ENCODE measurements around the gene SAMD5.

DNA sequence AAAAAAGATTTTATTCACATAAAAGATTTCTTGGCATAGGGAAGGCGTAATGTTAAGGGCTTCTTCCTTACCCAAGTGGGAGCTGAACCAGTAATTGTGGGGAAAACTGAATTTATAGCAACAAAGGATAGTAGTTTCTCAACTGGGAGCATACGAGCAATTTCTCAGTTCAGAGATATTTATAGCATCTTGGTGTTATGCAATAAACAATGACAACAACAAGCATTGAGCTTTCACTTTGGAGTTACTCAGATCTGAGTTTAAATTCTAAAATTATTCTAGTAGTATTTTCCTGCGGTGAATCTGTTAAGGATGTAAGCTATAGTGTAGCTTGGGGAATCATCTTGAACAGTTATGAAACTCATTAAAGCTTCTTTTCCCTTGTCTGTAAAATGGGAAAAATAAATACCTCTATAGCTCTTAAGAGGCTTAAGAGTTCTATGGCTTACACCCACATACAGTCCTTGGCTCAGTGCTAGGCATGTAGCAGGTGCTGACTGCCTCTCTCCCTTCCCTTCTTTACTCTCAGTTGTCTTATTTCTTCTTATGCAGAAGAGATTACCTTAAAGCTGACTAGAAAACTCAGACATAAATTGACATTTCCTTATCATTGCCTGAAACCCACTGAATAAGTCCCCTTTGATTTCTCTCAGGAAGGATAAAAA lies 58.8 kb downstream of the SAMD5 start:
- TF ChIP-seq EP300 (IDR thresholded peaks at IDR 0.05): no peak
- TF ChIP-seq POLR2A (IDR thresholded peaks at IDR 0.05): no peak
- TF ChIP-seq, protein P1, sequence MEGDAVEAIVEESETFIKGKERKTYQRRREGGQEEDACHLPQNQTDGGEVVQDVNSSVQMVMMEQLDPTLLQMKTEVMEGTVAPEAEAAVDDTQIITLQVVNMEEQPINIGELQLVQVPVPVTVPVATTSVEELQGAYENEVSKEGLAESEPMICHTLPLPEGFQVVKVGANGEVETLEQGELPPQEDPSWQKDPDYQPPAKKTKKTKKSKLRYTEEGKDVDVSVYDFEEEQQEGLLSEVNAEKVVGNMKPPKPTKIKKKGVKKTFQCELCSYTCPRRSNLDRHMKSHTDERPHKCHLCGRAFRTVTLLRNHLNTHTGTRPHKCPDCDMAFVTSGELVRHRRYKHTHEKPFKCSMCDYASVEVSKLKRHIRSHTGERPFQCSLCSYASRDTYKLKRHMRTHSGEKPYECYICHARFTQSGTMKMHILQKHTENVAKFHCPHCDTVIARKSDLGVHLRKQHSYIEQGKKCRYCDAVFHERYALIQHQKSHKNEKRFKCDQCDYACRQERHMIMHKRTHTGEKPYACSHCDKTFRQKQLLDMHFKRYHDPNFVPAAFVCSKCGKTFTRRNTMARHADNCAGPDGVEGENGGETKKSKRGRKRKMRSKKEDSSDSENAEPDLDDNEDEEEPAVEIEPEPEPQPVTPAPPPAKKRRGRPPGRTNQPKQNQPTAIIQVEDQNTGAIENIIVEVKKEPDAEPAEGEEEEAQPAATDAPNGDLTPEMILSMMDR (IDR thresholded peaks at IDR 0.05): no peak

Data from suprapubic skin (tissue), 3 donors.